ENCODE measurements around the gene KIF21B. TPM values are rescaled to one million over a fixed set of nuclear protein-coding genes. Genes with fewer than 3 reads are reported as not detected.

Gene KIF21B
- total and polyA plus RNA-seq, 9 of the 15 experiments (the other 6 are each of a cell fraction or from before 2014, with no cell fraction given) = 0.46 to 13.4 (median 5.9) TPM

DNA sequence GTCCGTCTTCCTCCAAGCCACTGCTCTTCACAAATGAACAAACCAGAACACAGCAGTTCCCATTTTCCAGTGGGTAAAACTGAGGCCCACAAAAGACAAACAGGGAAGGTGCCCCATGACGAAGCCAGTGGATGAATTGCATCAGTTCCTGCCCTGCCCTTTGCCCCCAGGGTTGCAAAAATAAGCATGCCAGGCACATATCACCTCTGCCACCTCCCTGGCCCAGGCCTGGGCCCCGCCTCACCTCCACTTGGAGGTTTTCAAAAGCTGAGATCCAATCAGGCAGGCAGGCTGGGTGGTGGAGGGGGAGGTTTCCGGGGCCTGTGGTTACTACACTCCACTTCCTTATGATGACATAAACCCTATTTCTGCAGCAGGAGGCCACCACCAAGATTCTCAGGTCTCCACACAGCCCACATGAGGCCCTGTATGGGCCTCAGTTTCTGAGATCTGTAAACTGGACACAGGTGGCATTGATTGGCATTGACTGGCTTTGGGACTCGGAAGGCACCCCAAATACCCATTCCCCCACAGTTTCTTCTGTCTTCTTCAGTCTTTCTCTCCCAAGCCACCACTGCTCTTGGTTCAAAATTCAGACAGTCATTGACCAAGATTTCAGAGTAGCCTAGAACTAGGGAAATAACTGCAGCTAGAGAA lies 4.1 kb downstream of the KIF21B start (continued):
- TF ChIP-seq, protein P1, sequence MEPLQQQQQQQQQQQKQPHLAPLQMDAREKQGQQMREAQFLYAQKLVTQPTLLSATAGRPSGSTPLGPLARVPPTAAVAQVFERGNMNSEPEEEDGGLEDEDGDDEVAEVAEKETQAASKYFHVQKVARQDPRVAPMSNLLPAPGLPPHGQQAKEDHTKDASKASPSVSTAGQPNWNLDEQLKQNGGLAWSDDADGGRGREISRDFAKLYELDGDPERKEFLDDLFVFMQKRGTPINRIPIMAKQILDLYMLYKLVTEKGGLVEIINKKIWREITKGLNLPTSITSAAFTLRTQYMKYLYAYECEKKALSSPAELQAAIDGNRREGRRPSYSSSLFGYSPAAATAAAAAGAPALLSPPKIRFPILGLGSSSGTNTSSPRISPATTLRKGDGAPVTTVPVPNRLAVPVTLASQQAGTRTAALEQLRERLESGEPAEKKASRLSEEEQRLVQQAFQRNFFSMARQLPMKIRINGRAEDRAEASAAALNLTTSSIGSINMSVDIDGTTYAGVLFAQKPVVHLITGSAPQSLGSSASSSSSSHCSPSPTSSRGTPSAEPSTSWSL (CRISPR knock-in tag; IDR thresholded peaks at IDR 0.05; ENCODE audit: borderline replicate concordance) = no peak
- no peak for TF ChIP-seq SRSF1 (IDR thresholded peaks at IDR 0.05; ENCODE audit: low read depth, low read length)
- TF ChIP-seq FOXA3 (CRISPR knock-in tag; conservative IDR thresholded peaks at IDR 0.05 in 1 of 2, IDR thresholded peaks at IDR 0.05 in 1 of 2) = no peak
- TF ChIP-seq ZBTB1 (CRISPR knock-in tag; IDR thresholded peaks at IDR 0.05; ENCODE audit: borderline replicate concordance, low read depth) = 0 out of 2 replicates have a peak, but pooled peaks have one; percentile 20
- TF ChIP-seq HEY1 (CRISPR knock-in tag; IDR thresholded peaks at IDR 0.05; ENCODE audit: borderline replicate concordance) = no peak
- peak; percentile 58; the same call in 1 of the 2 replicates for TF ChIP-seq GATA2 (CRISPR knock-in tag; IDR thresholded peaks at IDR 0.05)
- TF ChIP-seq, protein P2, sequence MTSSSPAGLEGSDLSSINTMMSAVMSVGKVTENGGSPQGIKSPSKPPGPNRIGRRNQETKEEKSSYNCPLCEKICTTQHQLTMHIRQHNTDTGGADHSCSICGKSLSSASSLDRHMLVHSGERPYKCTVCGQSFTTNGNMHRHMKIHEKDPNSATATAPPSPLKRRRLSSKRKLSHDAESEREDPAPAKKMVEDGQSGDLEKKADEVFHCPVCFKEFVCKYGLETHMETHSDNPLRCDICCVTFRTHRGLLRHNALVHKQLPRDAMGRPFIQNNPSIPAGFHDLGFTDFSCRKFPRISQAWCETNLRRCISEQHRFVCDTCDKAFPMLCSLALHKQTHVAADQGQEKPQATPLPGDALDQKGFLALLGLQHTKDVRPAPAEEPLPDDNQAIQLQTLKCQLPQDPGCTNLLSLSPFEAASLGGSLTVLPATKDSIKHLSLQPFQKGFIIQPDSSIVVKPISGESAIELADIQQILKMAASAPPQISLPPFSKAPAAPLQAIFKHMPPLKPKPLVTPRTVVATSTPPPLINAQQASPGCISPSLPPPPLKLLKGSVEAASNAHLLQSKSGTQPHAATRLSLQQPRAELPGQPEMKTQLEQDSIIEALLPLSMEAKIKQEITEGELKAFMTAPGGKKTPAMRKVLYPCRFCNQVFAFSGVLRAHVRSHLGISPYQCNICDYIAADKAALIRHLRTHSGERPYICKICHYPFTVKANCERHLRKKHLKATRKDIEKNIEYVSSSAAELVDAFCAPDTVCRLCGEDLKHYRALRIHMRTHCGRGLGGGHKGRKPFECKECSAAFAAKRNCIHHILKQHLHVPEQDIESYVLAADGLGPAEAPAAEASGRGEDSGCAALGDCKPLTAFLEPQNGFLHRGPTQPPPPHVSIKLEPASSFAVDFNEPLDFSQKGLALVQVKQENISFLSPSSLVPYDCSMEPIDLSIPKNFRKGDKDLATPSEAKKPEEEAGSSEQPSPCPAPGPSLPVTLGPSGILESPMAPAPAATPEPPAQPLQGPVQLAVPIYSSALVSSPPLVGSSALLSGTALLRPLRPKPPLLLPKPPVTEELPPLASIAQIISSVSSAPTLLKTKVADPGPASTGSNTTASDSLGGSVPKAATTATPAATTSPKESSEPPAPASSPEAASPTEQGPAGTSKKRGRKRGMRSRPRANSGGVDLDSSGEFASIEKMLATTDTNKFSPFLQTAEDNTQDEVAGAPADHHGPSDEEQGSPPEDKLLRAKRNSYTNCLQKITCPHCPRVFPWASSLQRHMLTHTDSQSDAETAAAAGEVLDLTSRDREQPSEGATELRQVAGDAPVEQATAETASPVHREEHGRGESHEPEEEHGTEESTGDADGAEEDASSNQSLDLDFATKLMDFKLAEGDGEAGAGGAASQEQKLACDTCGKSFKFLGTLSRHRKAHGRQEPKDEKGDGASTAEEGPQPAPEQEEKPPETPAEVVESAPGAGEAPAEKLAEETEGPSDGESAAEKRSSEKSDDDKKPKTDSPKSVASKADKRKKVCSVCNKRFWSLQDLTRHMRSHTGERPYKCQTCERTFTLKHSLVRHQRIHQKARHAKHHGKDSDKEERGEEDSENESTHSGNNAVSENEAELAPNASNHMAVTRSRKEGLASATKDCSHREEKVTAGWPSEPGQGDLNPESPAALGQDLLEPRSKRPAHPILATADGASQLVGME (CRISPR knock-in tag; IDR thresholded peaks at IDR 0.05) = no peak
- no peak for TF ChIP-seq NFIX (CRISPR knock-in tag; IDR thresholded peaks at IDR 0.05; ENCODE audit: low read depth)
- peak; percentile 24 to 56; a peak in 2 of 4 replicates for TF ChIP-seq TRIM24 (IDR thresholded peaks at IDR 0.05)
- TF ChIP-seq DPF2 (IDR thresholded peaks at IDR 0.05) = peak; percentile 66
- TF ChIP-seq TFAM (CRISPR knock-in tag; conservative IDR thresholded peaks at IDR 0.05) = no peak
- TF ChIP-seq CXXC5 (CRISPR knock-in tag; IDR thresholded peaks at IDR 0.05) = peak; percentile 29
- no peak for TF ChIP-seq GABPB2 (CRISPR knock-in tag; conservative IDR thresholded peaks at IDR 0.05)
- TF ChIP-seq ATF7 (IDR thresholded peaks at IDR 0.05) = peak; percentile 96
- TF ChIP-seq E2F4 (CRISPR knock-in tag; IDR thresholded peaks at IDR 0.05; ENCODE audit: low read depth) = 0 out of 2 replicates have a peak, but pooled peaks have one; percentile 31
- TF ChIP-seq, protein P3, sequence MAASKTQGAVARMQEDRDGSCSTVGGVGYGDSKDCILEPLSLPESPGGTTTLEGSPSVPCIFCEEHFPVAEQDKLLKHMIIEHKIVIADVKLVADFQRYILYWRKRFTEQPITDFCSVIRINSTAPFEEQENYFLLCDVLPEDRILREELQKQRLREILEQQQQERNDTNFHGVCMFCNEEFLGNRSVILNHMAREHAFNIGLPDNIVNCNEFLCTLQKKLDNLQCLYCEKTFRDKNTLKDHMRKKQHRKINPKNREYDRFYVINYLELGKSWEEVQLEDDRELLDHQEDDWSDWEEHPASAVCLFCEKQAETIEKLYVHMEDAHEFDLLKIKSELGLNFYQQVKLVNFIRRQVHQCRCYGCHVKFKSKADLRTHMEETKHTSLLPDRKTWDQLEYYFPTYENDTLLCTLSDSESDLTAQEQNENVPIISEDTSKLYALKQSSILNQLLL (CRISPR knock-in tag; IDR thresholded peaks at IDR 0.05; ENCODE audit: borderline replicate concordance) = no peak
